Measurements from ENCODE around the gene ANKRD13D.

The ANKRD13D gene

DNA sequence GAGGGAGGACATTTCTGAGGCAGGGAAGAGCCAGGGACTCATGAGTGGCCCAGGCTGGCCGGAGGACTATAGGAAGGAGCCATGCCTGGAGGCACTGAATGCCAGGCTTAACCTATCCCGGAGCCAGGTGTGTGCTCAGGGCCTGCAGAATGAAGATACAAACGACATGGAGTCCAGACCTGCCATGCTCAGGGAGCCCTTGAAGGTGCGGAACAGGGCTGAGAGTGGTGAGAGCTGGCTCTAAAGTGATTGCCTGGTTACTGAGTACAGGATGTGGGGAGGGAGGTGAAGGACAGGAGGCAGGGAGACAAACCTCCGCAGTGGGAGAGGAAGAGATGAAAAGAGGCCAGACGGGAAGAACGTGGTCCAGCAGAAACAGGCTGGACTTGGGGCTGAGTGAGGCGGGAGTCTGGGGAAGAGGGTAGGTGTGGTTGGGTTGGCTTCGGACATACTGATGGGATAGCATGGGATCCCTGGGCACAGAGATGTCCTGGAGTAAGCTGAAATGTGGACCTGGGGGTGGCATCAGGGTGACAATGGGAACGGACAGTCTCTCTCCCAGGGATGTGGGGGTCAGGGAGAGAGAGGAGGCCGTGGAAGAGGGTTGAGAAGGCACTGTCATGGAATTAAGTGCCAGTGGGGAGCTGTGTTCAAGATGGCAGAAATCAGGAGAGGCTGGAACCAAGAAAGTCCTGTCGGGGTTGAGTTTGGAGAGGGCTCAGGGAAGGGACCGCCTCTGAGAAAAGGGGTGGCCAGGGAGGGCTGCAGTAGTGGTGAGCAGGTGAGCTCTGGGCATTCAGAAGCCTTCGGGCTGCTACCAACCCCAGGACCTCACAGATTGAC lies 1.5 kb upstream of the ANKRD13D start:
- no peak for DNase-seq

DNA sequence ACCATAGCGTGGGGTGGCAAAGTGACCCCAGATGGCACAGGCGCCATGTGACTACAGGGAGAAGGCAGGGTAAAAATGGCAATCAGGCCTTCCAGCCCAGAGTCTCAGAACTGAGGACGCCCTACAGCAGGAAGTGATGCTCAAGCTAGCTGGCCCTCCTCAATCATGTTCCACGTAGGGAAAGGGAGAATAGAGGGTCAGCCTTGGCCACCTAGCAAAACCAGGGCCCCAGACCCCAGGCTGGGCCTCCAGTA lies 978 bp upstream of the ANKRD13D start:
- no peak for DNase-seq

DNA sequence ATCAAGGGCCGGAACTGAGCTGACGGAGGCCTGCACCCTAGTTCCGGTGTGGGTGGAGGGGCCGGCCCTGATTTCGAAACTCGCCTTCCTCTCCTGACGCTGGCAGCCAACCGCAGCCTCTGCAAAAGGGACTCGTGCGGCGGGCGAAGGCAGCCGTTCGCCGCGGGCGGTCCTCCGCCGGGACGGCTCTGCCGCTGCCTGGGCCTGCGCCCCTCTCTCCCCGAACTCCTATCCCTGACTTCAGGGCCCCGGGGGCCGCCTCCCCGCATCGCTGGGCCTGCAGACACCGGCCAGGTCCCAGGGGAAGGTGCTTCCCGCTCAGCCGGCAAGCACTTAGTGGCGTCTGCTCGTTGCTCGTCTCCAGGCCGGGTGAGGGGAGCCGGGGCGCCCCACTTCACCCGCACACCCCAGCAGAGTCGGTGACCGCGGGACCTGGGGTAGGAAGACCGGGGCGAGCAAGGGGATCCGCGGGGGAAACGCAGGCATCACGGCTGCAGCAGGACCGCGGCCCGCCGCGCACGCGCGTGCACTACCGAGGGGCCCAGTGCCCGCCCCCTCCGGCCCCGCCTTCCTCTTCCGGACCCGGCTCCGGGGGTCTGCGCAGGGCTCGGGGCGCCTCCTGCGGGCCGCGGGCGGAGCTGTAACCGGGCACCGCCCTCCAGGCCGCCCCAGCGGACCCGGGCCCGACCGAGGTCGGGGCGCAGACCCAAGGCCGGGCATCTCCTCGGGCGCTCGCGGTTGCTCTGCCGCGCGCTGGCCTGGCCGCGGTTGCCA lies 464 bp upstream of the ANKRD13D start:
- peak; percentile 66 to 88 for DNase-seq

DNA sequence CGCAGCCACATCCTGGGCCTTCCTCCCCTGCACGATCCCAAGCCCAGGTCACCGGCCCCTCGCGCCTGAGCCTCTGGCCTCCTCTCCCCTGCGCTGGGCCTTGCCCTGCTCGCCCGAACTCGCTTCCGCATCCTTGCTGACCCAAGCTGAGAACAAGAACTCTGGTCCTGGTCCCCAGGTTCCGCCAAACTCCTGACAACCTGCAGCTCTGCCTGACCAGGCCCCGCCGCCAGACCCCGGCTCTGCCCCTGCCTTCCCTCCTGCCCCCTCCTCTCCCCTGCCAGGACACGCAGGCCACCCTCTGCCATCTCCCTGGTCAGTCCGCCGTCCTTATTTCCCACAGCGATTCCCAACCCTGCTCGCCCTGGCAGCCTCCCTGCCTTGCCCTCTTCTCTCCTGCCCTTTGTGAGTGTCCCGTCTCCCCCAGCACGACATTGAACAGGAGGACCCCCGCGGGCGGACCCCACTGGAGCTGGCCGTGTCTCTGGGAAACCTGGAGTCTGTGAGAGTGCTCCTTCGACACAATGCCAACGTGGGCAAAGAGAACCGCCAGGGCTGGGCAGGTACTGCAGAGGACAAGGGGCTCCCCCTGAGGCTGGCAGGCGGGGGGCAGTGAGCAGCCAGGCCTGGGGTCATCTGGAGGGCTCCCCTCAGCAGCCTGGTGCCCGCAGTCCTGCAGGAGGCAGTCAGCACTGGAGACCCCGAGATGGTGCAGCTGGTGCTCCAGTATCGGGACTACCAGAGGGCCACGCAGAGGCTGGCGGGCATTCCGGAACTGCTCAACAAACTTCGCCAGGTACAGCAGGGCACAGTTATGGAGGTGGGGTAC lies 762 bp downstream of the ANKRD13D start:
- no peak for DNase-seq

DNA sequence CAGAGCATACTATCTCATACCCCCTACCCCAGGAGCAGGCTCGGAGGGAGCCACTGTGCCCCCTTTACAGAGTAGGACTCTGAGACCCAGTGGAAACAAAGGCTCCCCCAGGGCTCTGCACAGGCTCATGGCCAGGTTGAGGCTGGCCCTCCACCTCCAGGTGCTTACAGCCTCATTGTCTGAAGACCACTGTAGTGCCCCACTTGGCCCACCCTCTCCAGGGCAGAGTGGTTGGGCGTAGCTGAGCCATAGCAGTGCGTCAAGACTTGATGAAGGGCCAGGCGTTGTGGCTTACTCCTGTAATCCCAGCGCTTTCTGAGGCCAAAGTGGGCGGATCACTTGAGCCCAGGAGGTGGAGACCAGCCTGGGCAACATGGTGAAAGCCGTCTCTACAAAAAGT lies 1.7 kb downstream of the ANKRD13D start:
- DNase-seq = no peak

DNA sequence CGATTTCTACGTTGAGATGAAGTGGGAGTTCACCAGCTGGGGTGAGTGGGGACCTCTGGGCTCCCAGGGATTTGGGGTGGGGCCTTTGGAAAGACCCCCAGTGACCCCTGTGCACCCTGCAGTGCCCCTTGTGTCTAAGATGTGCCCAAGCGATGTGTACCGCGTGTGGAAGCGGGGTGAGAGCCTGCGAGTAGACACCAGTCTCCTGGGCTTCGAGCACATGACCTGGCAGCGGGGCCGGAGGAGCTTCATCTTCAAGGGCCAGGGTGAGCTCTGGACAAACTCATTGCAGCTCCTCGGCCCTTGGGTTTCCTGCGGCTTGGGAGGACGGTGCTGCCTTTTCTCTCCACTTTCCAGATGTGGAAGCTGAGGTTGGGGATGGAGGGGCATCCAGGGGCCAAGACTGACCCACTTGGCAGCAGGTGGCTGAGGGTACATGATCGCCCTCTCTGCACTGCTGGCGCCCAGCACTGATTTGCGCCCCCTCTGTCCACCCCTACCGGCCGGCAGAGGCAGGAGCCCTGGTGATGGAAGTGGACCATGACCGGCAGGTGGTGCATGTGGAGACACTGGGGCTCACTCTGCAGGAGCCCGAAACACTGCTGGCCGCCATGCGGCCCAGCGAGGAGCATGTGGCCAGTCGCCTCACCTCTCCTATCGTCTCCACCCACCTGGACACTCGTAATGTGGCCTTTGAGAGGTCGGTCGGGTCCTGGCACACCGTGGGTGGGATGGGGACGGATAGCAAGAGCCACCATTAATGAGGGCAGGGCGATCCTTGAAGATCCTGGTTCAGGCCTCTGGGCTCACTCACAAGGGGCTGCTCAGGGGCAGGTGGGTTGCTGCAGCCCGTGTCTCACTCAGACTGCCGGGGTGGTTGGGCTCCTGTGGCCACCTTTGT lies 2.6 kb downstream of the ANKRD13D start:
- DNase-seq = no peak

DNA sequence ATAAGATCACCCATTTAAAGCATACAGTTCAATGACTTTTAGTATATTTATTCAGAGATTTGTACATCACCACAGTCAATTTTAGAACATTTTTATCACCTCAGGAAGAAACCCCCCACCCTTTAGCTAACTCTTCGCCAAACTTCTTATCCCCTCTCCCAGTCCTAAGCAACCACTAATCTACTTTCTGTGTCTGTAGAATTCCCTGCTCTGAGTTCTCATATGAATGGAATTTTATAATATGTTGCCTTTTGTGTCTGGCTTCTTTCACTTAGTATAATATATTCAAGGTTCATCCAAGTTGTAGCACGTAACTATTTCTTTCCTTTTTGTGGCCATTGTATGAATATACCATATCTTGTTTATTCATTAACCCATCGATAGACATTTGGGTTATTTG lies 3.6 kb downstream of the ANKRD13D start:
- DNase-seq = no peak

DNA sequence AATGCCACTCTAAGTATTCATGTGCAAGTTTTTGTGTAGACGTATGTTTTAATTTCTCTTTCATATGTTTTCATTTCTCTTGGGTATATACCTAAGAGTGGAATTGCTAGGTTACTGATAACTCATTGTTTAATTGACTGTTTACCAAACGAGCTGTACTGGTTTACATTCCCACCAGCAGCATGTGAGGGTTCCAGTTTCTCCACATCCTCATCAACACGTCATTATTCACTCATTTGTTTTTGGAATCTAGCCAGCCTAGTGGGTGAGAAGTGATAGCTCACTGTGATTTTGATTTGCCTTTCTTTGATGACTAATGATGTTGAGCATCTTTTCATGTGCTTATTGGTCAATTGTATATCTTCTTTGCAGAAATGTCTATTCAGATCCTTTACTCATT lies 4.0 kb downstream of the ANKRD13D start:
- DNase-seq = no peak

DNA sequence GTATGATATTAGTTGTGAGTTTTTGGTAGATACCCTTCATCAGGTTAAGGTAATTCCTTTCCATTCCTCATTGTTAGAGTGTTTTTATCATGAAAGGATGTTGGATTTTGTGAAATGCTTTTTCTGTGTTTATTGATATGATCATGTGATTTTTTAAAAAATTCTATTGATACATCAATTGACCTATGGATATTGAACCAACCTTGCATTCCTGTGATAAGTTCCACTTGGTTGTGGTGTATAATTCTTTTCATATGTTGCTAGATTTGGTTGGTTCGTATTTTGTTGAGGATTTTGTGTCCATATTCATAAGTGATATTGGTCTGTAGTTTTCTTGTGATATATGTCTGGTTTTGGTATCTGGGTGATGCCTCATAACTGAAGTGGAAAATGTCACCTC lies 6.7 kb downstream of the ANKRD13D start:
- no peak for DNase-seq

DNA sequence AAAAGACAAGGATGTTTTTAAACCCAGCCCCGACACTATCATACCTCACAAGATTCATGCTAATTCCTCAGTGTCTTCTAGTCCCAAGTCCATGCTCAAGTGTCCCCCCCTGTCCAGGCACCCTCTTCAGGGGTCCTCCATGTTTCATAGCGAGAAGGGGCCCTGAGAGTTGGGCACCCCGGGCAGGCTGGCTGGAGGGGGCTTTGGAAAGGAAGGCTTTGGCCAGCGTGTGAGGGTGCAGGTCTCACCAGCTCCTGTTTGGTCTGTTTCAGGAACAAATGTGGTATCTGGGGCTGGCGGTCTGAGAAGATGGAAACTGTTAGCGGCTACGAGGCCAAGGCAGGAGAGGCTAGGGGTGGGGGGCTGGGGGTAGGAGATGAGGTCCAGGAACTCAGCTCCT lies 9.7 kb downstream of the ANKRD13D start:
- no peak for DNase-seq

DNA sequence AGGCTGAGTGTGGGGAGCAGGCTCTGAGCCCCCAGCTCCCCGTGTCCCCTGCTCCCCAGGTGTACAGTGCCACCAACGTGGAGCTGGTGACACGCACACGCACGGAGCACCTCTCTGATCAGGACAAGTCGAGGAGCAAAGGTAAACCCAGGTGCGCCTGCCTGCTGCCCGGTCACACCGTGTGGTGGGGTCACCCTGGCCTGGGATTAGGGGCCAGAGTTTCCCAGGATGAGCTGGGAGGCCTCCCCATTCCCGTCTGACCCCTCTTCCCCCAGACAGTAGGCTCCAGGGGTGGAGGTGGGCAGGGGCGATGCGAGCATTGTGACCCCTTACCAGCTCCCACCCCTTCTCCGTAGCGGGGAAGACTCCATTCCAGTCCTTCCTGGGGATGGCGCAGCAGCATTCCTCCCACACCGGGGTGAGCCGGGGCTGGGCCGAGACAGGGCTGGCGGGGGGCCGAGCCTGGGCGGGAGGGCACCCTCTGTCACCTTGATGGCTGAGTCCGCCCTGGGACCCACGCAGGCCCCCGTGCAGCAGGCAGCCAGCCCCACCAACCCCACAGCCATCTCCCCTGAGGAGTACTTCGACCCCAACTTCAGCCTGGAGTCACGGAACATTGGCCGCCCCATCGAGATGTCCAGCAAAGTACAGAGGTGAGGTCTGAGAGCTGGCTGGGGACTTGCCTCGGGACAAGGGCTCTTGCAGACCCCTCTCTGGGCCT lies 10.5 kb downstream of the ANKRD13D start:
- no peak for DNase-seq

DNA sequence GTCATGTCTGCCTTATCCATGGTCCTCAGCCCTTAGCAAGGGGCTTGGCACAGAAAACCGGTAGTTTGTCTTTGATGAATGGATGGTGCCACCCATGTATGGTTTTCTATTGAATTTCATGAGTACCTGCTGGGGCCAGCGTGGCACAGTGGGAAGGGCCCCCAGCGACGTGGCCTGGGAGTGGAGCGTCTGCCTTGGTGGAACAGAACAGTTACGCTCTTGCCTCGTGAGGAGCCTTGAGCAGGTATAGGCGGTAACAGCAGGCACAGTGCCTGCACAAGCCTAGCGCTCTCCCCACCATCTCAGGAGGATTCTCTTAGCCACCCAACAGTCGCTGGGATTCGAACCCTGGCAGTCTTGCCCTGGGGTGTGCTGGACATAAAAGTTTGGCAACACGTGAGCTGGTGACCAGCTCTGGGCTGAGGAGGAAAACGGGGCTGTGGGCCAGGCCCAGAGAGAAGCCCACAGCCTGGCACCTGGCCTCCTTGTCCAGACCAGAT lies 11.2 kb downstream of the ANKRD13D start:
- DNase-seq = no peak

DNA sequence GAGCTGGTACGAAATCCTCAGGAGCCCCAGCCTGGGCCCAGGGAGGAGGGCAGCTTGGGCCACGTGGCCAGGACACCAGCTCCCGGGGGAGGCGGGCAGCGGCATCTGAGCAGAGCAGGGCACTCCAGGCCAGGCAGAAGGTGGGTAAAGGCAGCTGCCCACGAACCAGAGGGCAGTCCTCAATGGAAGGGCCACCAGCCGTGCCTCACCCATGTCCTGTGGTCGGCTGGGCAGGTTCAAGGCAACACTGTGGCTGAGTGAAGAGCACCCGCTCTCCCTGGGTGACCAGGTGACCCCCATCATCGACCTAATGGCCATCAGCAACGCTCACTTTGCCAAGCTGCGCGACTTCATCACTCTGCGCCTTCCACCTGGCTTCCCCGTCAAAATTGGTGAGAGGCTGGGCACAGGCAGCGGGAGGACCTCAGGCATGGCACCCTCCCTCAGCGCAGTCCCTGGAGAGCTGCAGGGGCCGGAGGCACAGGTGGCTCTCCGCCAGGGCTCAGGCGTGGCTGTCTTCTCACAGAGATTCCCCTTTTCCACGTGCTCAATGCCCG lies 11.7 kb downstream of the ANKRD13D start:
- no peak for DNase-seq

DNA sequence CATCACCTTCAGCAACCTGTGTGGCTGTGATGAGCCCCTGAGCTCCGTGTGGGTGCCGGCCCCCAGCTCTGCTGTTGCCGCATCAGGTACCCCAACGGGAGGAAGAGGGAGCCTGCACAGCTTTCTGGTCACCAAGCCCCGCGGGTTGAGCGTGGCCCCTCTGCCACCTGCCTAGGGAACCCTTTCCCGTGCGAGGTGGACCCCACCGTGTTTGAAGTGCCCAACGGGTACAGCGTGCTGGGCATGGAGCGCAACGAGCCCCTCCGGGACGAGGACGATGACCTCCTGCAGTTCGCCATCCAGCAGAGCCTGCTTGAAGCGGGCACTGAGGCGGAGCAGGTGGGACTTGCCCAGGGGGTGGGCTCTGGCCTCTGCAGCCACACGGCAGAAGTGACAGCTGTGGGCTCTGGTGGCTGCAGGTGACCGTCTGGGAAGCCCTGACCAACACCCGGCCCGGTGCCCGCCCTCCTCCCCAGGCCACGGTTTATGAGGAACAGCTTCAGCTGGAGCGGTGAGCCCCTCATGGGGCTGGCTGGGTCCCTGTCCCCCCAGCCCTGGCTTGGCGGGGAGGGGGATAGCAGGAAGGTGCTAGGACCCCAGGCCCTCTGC lies 12.3 kb downstream of the ANKRD13D start:
- DNase-seq = no peak

DNA sequence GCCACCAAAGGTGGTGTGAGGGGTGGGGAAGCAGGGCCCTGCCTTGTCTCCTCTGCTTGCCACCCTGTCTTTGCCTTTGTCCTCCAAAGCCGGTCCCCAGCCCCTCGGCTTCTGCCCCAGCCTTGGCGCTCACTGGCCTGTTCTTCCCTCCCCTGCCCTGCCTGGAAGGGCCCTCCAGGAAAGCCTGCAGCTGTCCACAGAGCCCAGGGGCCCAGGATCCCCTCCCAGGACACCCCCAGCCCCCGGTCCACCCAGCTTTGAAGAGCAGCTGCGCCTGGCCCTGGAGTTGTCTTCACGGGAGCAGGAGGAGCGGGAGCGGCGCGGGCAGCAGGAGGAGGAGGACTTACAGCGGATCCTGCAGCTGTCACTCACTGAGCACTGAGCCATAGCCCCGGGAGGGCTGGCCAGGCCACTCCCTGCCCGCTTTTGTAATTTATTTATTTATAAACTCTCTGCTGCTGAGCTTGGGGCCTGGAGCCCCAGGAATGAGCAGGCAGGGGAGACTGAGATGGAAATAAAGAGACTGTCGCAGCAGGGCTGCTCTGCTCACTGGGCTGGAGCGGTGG lies 12.9 kb downstream of the ANKRD13D start:
- DNase-seq = peak in 1 of 2 experiments; percentile 27

DNA sequence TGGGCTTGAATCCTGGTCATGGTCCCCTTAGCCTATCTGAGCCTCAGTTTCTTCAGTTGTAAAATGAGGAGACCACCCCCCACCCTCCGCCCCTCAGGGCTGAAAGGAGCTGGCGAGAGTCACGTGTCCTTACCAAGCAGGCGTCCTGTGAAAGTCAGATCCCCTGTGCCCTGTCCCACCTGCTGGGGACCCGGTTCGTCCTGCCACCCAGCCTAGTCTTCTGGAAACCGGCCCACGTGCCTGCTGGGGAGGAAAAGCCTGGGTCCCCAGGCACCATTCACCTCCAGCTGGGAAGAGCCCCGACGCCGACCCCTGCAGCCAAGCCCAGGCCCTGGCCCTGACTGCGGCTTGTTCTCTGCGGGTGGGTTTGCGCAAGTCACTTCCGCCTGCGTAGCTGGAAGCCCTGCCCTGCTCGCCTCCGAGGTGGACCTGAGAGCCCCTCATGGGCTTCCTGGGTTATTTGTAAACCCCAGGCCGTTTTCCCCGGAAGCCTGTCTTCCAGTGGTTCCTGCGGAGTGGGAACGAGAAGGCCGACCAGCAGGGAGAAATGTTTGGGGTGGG lies 13.5 kb downstream of the ANKRD13D start:
- DNase-seq = no peak

DNA sequence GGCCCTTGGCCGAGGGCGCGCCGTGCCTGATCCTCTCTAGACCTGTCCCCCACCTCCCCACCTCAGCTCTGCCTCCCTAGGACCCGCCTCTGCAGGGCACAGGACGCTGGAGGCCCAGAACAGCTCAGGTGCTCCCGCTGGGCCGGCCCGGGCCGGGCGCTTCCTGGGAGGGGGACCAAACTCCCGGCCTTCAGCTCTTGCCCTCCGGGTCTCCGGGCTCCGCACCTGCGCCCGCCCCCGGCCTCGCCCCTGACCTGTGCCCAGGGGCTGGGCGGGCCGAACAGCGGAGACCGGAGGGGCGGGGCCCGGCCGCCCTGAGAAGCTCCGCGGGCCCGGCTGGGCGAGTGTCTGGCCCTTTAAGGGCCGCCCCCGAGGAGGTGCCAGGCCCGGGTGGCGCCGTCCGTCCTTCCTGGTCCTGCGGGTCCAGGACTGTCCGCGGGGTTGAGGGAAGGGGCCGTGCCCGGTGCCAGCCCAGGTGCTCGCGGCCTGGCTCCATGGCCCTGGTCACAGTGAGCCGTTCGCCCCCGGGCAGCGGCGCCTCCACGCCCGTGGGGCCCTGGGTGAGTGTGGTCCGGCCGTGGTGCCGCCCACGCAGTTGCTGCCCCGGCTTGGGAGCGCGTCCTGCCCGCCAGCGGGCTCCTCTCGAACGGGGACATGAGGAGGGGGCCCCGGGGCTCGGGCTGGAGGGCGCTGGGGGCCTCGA lies 14.2 kb downstream of the ANKRD13D start, which contains the start of gene SSH3:
TSS of gene SSH3 (plus strand) at position 399 of the 703 bp plus-strand sequence. CDS start at position 495, 96 bp downstream.
- peak; percentile 7 to 15 for DNase-seq

DNA sequence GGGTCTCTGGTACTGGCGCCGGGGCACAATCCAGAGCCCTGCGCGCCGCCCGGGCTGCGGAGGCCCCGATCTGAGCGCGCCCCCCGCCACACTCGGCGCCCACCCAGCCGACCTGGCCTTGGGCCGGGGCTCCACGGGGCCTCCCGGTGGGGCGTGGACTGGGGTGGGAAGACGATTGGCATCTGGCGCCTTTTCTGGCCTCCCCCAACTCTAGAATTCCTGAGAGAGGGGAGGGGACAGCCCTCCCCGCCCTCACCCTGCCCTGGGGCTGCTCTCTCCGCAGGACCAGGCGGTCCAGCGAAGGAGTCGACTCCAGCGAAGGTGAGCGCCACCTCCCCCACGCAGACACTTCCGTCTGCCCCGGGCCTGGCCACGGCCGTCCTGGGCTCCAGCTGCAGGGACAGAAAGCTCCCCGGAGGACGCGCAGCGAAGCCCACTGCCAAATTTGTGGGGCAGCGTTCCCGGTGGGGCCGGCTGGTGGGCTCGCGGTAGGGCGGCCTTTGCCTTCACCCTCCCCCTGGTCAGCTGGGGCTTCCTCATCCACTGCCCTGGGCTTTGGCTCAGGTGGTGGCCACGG lies 14.8 kb downstream of the ANKRD13D start:
- no peak for DNase-seq

DNA sequence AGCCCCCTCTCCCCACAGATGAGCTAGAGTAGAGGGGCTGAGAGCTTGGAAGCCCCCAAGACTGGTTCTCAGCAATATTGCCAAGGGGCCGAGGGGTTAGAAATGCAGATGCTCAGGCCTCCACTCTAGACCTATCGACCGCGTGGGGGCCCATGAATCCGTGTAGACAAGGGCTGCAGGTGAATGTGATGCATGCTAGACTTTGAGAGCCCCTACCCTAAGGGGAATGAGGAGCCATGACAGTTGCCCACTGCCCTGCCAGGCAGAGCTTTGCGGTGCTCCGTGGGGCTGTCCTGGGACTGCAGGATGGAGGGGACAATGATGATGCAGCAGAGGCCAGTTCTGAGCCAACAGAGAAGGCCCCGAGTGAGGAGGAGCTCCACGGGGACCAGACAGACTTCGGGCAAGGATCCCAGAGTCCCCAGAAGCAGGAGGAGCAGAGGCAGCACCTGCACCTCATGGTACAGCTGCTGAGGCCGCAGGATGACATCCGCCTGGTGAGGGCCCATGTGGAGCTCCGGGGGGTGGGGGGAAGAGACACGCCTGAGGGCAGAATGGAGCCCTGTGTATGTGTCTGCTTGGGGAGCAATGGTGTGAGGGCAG lies 15.5 kb downstream of the ANKRD13D start:
- no peak for DNase-seq
